PFSK-1 (cell line): ENCODE measurements around the gene BAG5.

Experiments
- FOXP2 ChIP-seq: optimal IDR thresholded peaks from 2 replicates; pipeline ENCODE3; 2011; ENCODE audit warnings: borderline replicate concordance, control low read depth, inconsistent platforms; ENCODE audit not compliant: insufficient read depth; ENCODE audit errors: extremely low read length, extremely low read depth
- POLR2AphosphoS5 ChIP-seq: IDR thresholded peaks from 2 replicates; pipeline ENCODE4 v1.6.1; 2012; ENCODE audit warnings: low read depth, mild to moderate bottlenecking, control low read depth, low read length, moderate library complexity
- REST ChIP-seq, 2 experiments: IDR thresholded peaks; 2 replicates each; pipeline versions ENCODE4 v1.6.1 to v1.8.0; 2011 to 2012; ENCODE audit warnings: low read depth in 2 of 2, low read length in 2 of 2, control low read depth in 1 of 2, inconsistent platforms in 1 of 2, mild to moderate bottlenecking in 1 of 2, moderate library complexity in 1 of 2; ENCODE audit not compliant: insufficient read depth in 1 of 2
- SIN3A ChIP-seq: IDR thresholded peaks from 2 replicates; pipeline ENCODE4 v1.6.1; 2012; ENCODE audit warnings: mild to moderate bottlenecking, low read length, moderate library complexity, borderline replicate concordance; ENCODE audit not compliant: insufficient read depth
- TAF1 ChIP-seq: IDR thresholded peaks from 2 replicates; pipeline ENCODE4 v1.6.1; 2012; ENCODE audit warnings: low read length, control low read depth, borderline replicate concordance; ENCODE audit not compliant: insufficient read depth

GRCh38 chr14:103530831-103531230, 31.6 kb downstream of the BAG5 start:
- TF ChIP-seq SIN3A (no peak), FOXP2 (no peak), POLR2AphosphoS5 (no peak), REST (IDR thresholded peaks at IDR 0.05; ENCODE audit: insufficient read depth in 1 of 2, low read depth in 2 of 2, low read length in 2 of 2) (no peak), TAF1 (no peak)
